Suprapubic skin (tissue), 4 donors: ENCODE results near the gene RNF34. TPM values are rescaled to one million over a fixed set of nuclear protein-coding genes. Genes with fewer than 3 reads are reported as not detected.
A peak's percentile ranks its signal among the peaks of the same experiment; 100 is the strongest.

ENCODE experiments used
- DNase-seq, 2 donors: peaks; one replicate each; pipeline ENCODE4 v3.0.0-alpha.2; 2019; ENCODE audit warnings: low spot score in 2 of 2
- H3K27ac ChIP-seq: fragments of 200-600 bp; sonication (generic); one replicate; pipeline ENCODE4 v1.5.1; 2019
- H3K27me3 ChIP-seq: fragments of 200-600 bp; sonication (generic); one replicate; pipeline ENCODE4 v1.5.1; 2019
- H3K36me3 ChIP-seq: fragments of 200-600 bp; sonication (generic); one replicate; pipeline ENCODE4 v1.5.1; 2019
- H3K4me1 ChIP-seq: fragments of 200-600 bp; sonication (generic); one replicate; pipeline ENCODE4 v1.5.1; 2019
- H3K4me3 ChIP-seq: fragments of 200-600 bp; sonication (generic); one replicate; pipeline ENCODE4 v1.5.1; 2019; ENCODE audit warnings: mild to moderate bottlenecking
- H3K9me3 ChIP-seq: fragments of 200-600 bp; sonication (generic); one replicate; pipeline ENCODE4 v1.5.1; 2019
- EP300 ChIP-seq: sonication (generic); formaldehyde crosslinking; IDR thresholded peaks from one replicate; pipeline ENCODE4 v1.6.1; 2017; ENCODE audit warnings: antibody characterized with exemption
- POLR2A ChIP-seq, 2 donors: fragments of 450-650 bp; IDR thresholded peaks; one replicate each; pipeline ENCODE4 v1.6.1; 2017; ENCODE audit warnings: antibody characterized with exemption in 2 of 2, mild to moderate bottlenecking in 2 of 2, moderate library complexity in 2 of 2
- POLR2AphosphoS5 ChIP-seq, 3 donors: sonication (generic); formaldehyde crosslinking; IDR thresholded peaks; one replicate each; pipeline ENCODE4 v1.6.1; 2017; ENCODE audit warnings: antibody characterized with exemption in 3 of 3
- WGBS: methylation state at CpG from one replicate; pipeline ENCODE4 v1.1.5; 2018; 5-methylcytosine and 5-hydroxymethylcytosine counted together
- total RNA-seq, 4 donors: library from RNA; depleted of rRNA; stranded (reverse); fragments of >200 nt; gene quantifications; one replicate each; pipeline ENCODE4 v1.1.0, GENCODE V29; 2016
- TF ChIP-seq, protein P1 (sequence below), 2 donors: fragments of 200-600 bp in 1 of 2; fragments of 450-650 bp in 1 of 2; sonication (generic) in 1 of 2; IDR thresholded peaks; one replicate each; pipeline ENCODE4 v1.5.1; 2016 to 2019; ENCODE audit warnings: antibody characterized with exemption in 2 of 2, mild to moderate bottlenecking in 1 of 2, moderate library complexity in 1 of 2

Gene RNF34
- total RNA-seq, 4 donors from 2014 or later: 14.6 to 40.3 (median 30.4) TPM

DNA sequence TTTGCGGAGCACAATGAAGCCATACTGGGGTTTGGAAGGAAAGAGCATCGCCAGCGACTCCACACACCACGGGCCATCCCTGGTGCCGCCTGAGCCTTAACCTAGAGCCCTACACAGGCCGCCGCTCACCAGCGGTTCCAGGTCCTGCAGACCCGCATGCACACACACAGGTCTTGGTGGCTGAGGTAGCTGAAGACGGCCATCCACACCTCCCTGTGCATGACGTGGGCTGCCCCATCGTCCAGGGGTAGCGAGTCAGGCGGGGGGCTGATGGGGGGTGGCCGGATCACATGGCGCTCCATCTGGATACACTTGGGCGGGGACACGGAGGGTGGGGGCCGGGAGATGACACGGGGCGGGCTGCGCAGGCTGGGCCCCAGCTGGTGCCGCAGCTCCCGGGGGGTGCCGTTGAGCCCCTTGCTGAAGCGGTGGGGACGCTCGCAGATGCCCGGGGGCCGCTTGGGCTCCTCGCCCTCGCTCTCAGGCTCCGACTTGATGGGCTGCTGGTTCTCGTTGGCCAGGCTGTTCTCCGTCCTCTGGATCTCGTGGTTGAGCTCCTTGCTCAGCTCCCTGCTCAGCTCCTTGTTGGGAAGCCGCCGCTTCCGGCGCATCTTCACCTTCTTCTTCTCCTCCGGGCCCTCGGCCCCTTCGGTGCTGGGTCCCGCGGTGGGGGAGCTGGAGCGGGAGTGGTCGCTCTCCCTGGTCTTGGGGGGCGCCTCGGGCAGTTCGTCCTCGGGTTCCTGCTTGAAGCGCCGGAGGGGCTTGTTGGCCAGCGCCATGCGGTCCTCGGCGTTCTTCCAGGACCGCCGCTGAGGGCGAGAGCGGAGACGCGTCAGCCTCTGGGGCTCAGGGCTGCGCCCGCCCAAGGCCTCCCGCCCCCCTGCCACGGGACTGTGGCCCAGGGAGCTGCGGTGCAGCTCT is 42.4 kb downstream of the RNF34 start:
- WGBS: 91% methylated on average over 52 of the region's 68 CpGs
- Histone ChIP-seq H3K36me3 (peaks cover 54% of the 10 kb centered on the region), H3K27ac (no peak overlapping the region), H3K4me3 (no peak overlapping the region), H3K4me1 (peaks cover 27% of the 10 kb centered on the region), H3K9me3 (no peaks in the 10 kb centered on the region), H3K27me3 (no peaks in the 10 kb centered on the region)
- no peak for DNase-seq
- TF ChIP-seq, protein P1, sequence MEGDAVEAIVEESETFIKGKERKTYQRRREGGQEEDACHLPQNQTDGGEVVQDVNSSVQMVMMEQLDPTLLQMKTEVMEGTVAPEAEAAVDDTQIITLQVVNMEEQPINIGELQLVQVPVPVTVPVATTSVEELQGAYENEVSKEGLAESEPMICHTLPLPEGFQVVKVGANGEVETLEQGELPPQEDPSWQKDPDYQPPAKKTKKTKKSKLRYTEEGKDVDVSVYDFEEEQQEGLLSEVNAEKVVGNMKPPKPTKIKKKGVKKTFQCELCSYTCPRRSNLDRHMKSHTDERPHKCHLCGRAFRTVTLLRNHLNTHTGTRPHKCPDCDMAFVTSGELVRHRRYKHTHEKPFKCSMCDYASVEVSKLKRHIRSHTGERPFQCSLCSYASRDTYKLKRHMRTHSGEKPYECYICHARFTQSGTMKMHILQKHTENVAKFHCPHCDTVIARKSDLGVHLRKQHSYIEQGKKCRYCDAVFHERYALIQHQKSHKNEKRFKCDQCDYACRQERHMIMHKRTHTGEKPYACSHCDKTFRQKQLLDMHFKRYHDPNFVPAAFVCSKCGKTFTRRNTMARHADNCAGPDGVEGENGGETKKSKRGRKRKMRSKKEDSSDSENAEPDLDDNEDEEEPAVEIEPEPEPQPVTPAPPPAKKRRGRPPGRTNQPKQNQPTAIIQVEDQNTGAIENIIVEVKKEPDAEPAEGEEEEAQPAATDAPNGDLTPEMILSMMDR (IDR thresholded peaks at IDR 0.05): no peak
- TF ChIP-seq POLR2A (IDR thresholded peaks at IDR 0.05) (no peak), POLR2AphosphoS5 (IDR thresholded peaks at IDR 0.05) (no peak), EP300 (no peak)

DNA sequence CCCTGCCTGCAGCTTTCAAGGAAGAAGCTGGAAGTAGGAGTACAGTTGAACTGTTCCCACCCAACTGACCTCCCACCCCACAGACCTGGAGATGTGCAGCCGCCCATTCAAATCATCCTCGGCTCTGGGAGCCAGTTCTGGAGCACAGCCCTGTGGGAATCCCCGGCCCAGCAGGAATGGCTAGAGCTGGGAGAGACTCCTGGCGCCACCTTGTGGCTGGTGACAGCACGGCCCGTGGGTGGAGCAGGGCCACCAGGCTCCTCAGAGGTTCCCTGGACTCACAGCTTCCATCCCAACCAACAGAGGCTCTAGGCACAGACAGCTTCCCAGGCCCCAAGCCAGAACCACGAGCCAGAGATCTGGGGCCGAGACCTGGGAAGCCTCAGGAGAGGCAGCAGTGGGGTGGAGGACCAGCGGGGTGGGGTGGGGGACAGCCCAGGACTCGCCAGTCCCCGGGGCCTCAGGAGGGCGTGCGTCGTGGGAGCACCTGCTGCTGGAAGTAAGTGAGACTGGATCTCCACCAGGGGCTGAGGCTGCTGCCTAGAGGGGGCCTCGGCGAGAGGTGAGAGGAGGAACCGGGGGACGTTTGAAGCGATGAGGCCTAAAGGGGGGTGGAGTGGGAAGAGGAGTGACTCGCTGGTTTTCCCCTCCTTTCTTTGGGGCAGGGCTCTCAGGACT is 43.4 kb downstream of the RNF34 start:
- TF ChIP-seq POLR2A (IDR thresholded peaks at IDR 0.05) (no peak), EP300 (no peak), POLR2AphosphoS5 (IDR thresholded peaks at IDR 0.05) (no peak)
- TF ChIP-seq, protein P1 (IDR thresholded peaks at IDR 0.05): peak; percentile 53 to 93
- no peaks in the 10 kb centered on the region for H3K9me3 ChIP-seq
- H3K27me3 ChIP-seq: no peaks in the 10 kb centered on the region
- H3K4me3 ChIP-seq: no peak overlapping the region
- peaks cover 48% of the 10 kb centered on the region for H3K36me3 ChIP-seq
- DNase-seq: peak; percentile 84 to 90
- H3K27ac ChIP-seq: peak overlapping the region; percentile 61
- peaks cover 27% of the 10 kb centered on the region for H3K4me1 ChIP-seq
- WGBS: 64% methylated on average over 7 of the region's 20 CpGs

DNA sequence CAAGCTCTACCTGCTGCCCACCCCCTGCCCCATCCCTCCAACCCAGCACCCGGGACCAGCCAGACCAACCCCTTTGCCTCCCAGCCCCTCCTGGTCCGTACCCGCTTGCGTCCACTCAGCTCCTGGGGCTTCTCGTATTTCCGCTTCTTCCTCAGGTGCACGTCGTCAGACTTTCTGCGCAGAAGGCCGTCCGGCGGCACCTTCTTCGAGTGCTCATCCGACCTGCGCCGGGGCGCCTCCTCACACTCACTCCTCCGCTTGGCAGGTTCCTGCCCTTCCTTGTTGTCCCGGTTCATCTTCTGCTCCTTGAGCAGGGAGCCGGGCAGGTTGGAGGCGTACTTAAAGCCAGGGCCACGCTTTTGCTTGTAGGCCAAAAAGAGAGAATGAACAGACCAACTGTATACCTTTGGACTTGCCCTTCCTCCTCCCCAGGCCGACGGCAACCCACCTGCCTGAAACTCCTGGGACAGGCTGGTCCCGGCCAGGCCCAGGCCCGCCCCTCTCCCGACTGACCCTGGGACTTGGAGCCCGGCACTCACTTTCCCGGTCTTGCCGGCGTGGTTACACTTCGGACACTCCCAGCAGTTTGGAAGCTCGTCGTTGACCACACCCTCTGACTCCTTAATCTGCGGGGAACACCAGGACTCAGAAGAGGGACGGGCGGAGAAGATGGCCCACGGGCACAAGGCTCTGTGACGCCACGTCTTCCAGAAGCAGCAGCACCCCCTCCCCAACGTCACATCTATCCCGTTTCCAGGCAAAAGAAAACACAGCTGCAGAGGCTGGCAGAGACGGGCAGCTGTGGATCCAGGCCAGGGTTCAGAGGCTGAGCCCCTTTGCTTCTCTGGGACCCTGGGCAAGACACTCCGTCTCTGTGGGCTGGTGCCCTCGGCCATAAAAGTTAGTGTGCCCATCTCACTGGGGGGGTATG is 44.3 kb downstream of the RNF34 start:
- DNase-seq: peak in 1 of 2 donors; percentile 76
- H3K4me1 ChIP-seq: peaks cover 27% of the 10 kb centered on the region
- H3K27me3 ChIP-seq: no peaks in the 10 kb centered on the region
- H3K4me3 ChIP-seq: no peak overlapping the region
- peaks cover 39% of the 10 kb centered on the region for H3K36me3 ChIP-seq
- no peaks in the 10 kb centered on the region for H3K9me3 ChIP-seq
- TF ChIP-seq, protein P1 (IDR thresholded peaks at IDR 0.05): no peak
- no peak for TF ChIP-seq POLR2A (IDR thresholded peaks at IDR 0.05)
- no peak for TF ChIP-seq EP300
- TF ChIP-seq POLR2AphosphoS5 (IDR thresholded peaks at IDR 0.05): no peak
- H3K27ac ChIP-seq: peak overlapping the region; percentile 61
- 78% methylated on average over 28 of the region's 45 CpGs for WGBS

DNA sequence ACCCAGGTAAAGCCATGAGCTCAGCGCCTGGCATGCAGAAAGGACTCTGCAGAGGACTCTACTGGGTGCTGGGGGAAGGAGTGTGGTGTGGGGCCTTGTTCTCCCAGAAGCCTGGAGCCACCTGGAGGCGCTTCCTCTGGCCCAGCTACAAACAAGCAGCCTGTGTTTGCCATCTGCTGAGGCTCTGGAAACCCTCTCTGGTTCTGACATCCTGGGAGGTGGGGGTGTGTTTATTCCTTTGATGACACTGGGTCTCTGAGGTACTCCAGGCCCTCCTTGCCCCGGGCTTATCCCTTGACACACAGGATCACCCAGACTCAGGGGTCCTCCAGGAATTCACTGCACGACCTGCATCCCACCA is 44.9 kb downstream of the RNF34 start:
- 87% methylated on average over 4 of the region's 4 CpGs for WGBS
- H3K4me1 ChIP-seq: peaks cover 27% of the 10 kb centered on the region
- no peaks in the 10 kb centered on the region for H3K9me3 ChIP-seq
- H3K27ac ChIP-seq: peak overlapping the region; percentile 61
- H3K36me3 ChIP-seq: peaks cover 33% of the 10 kb centered on the region
- no peak overlapping the region for H3K4me3 ChIP-seq
- no peak for DNase-seq
- no peak for TF ChIP-seq POLR2A (IDR thresholded peaks at IDR 0.05)
- no peak for TF ChIP-seq POLR2AphosphoS5 (IDR thresholded peaks at IDR 0.05)
- no peak for TF ChIP-seq EP300
- TF ChIP-seq, protein P1 (IDR thresholded peaks at IDR 0.05): no peak
- H3K27me3 ChIP-seq: no peaks in the 10 kb centered on the region
